ENCODE measurements around the gene DLAT. TPM values are rescaled to one million over a fixed set of nuclear protein-coding genes. Genes with fewer than 3 reads are reported as not detected.

Gene DLAT
- total RNA-seq, 1 donor from 2014 or later: 55.7 TPM

GRCh38 chr11:112073941-112074811 lies 49.0 kb downstream of the DLAT start, which contains the start of the genes NKAPD1 and PIH1D2:
Gene NKAPD1, plus strand, starts transcription at chr11:112074299. Its CDS starts 1,276 bp downstream, at chr11:112075575.
Gene PIH1D2, minus strand, starts transcription at chr11:112074017. Its CDS starts 843 bp downstream, at chr11:112073174.
- Histone ChIP-seq H3K36me3 (peaks cover 4% of the 10 kb centered on the region), H2AFZ (replicated peaks) (peak within 1 kb of the TSS; percentile 99), H3K4me3 (peak within 1 kb of the TSS; percentile 93), H4K20me1 (ENCODE audit: low read depth) (no peaks in the 10 kb centered on the region), H3F3A (ENCODE audit: low read depth) (peaks cover 8% of the 10 kb centered on the region), H3K27me3 (no peaks in the 10 kb centered on the region), H3K27ac (peak within 1 kb of the TSS; percentile 100), H3K4me2 (peak within 1 kb of the TSS; percentile 86), H3K9ac (peak within 1 kb of the TSS; percentile 95), H3K79me2 (ENCODE audit: low read depth) (peaks cover 24% of the 10 kb centered on the region), H3K4me1 (peaks cover 8% of the 10 kb centered on the region), H3K9me3 (ENCODE audit: low read depth) (no peaks in the 10 kb centered on the region)
- H3K36me3 Mint-ChIP-seq: peaks cover 8% of the 10 kb centered on the region
- DNase-seq (ENCODE audit: low spot score): peak; percentile 89
- peak within 1 kb of the TSS; percentile 100 for H3K27ac Mint-ChIP-seq
- no peaks in the 10 kb centered on the region for H3K9me3 Mint-ChIP-seq
- peak within 1 kb of the TSS; percentile 98 for H3K4me3 Mint-ChIP-seq
- H3K27me3 Mint-ChIP-seq (ENCODE audit: insufficient read depth, low read depth): peaks cover 2% of the 10 kb centered on the region
- TF ChIP-seq EZH2 (IDR thresholded peaks at IDR 0.05) (no peak), CTCF (IDR thresholded peaks at IDR 0.05) (no peak), EZH2phosphoT487 (IDR thresholded peaks at IDR 0.05) (no peak)
- H3K4me1 Mint-ChIP-seq: peaks cover 21% of the 10 kb centered on the region

- no peak overlapping the region for H3K27ac Mint-ChIP-seq
Observed at GRCh38 chr11:112082729-112083128, 57.5 kb downstream of the DLAT start.

GRCh38 chr11:112085822-112086421 lies 60.7 kb downstream of the DLAT start:
- peak overlapping the region; percentile 90 for H3K4me3 ChIP-seq
- peak overlapping the region; percentile 98 for H3K4me2 ChIP-seq
- H3K27ac Mint-ChIP-seq: peak overlapping the region; percentile 98
- H3K4me1 Mint-ChIP-seq: peaks cover 28% of the 10 kb centered on the region
- peak overlapping the region; percentile 78 for H3K9ac ChIP-seq
- peak overlapping the region; percentile 100 for H3K4me3 Mint-ChIP-seq
- H3K79me2 ChIP-seq (ENCODE audit: low read depth): peaks cover 34% of the 10 kb centered on the region
- H4K20me1 ChIP-seq (ENCODE audit: low read depth): peaks cover 5% of the 10 kb centered on the region
- H3K4me1 ChIP-seq: peaks cover 10% of the 10 kb centered on the region
- H3K36me3 ChIP-seq: peaks cover 31% of the 10 kb centered on the region
- H3K9me3 Mint-ChIP-seq: no peaks in the 10 kb centered on the region
- H3F3A ChIP-seq (ENCODE audit: low read depth): peaks cover 32% of the 10 kb centered on the region
- no peak overlapping the region for H3K27ac ChIP-seq
- DNase-seq (ENCODE audit: low spot score): no peak
- H3K27me3 Mint-ChIP-seq (ENCODE audit: insufficient read depth, low read depth): peaks cover 11% of the 10 kb centered on the region
- H2AFZ ChIP-seq (replicated peaks): peak overlapping the region; percentile 86
- H3K36me3 Mint-ChIP-seq: peaks cover 20% of the 10 kb centered on the region
- no peaks in the 10 kb centered on the region for H3K27me3 ChIP-seq
- TF ChIP-seq EZH2phosphoT487 (IDR thresholded peaks at IDR 0.05) (no peak), EZH2 (IDR thresholded peaks at IDR 0.05) (no peak), CTCF (IDR thresholded peaks at IDR 0.05) (no peak)
- no peaks in the 10 kb centered on the region for H3K9me3 ChIP-seq (ENCODE audit: low read depth)

More at GRCh38 chr11:112082729-112083128, 57.5 kb downstream of the DLAT start:
- peaks cover 27% of the 10 kb centered on the region for H3K36me3 Mint-ChIP-seq
- TF ChIP-seq EZH2 (IDR thresholded peaks at IDR 0.05) (no peak), CTCF (IDR thresholded peaks at IDR 0.05) (no peak), EZH2phosphoT487 (IDR thresholded peaks at IDR 0.05) (no peak)
- no peak overlapping the region for H3K9ac ChIP-seq
- no peak overlapping the region for H2AFZ ChIP-seq (replicated peaks)
- peaks cover 5% of the 10 kb centered on the region for H4K20me1 ChIP-seq (ENCODE audit: low read depth)
- no peak overlapping the region for H3K4me3 ChIP-seq
- peaks cover 23% of the 10 kb centered on the region for H3K4me1 Mint-ChIP-seq
- no peak overlapping the region for H3K27ac ChIP-seq
- H3K4me1 ChIP-seq: peaks cover 10% of the 10 kb centered on the region
- no peaks in the 10 kb centered on the region for H3K27me3 ChIP-seq
- no peak for DNase-seq (ENCODE audit: low spot score)
- peaks cover 32% of the 10 kb centered on the region for H3F3A ChIP-seq (ENCODE audit: low read depth)
- H3K4me2 ChIP-seq: no peak overlapping the region
- H3K9me3 ChIP-seq (ENCODE audit: low read depth): no peaks in the 10 kb centered on the region
- peaks cover 28% of the 10 kb centered on the region for H3K79me2 ChIP-seq (ENCODE audit: low read depth)
- H3K36me3 ChIP-seq: peaks cover 19% of the 10 kb centered on the region
- no peaks in the 10 kb centered on the region for H3K9me3 Mint-ChIP-seq
- H3K27me3 Mint-ChIP-seq (ENCODE audit: insufficient read depth, low read depth): peaks cover 11% of the 10 kb centered on the region
- H3K4me3 Mint-ChIP-seq: no peak overlapping the region
